Measurements from ENCODE around the gene ADGRL3.

DNA sequence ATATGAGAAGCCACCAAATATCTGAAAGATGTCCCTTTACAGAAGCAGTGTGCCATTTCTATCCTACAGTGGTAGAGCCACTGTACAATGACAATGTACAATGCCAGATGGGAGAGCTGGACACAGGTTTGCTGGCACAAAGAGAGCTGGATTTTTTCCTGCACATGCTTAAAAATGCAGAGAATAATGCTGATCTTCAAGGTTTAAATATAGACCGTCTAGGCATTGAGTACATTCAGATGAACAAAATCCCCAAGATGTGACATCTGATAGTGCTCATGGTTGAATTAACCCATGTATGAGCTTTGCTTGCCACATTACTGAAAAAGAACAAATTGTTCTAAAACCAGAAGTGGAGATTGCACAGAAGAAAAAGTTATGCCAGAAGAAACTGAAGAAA, 11.7 kb downstream of the ADGRL3 start:
- TF ChIP-seq, protein P1, sequence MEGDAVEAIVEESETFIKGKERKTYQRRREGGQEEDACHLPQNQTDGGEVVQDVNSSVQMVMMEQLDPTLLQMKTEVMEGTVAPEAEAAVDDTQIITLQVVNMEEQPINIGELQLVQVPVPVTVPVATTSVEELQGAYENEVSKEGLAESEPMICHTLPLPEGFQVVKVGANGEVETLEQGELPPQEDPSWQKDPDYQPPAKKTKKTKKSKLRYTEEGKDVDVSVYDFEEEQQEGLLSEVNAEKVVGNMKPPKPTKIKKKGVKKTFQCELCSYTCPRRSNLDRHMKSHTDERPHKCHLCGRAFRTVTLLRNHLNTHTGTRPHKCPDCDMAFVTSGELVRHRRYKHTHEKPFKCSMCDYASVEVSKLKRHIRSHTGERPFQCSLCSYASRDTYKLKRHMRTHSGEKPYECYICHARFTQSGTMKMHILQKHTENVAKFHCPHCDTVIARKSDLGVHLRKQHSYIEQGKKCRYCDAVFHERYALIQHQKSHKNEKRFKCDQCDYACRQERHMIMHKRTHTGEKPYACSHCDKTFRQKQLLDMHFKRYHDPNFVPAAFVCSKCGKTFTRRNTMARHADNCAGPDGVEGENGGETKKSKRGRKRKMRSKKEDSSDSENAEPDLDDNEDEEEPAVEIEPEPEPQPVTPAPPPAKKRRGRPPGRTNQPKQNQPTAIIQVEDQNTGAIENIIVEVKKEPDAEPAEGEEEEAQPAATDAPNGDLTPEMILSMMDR (IDR thresholded peaks at IDR 0.05): no peak
- no peak for TF ChIP-seq EZH2 (IDR thresholded peaks at IDR 0.05; ENCODE audit: borderline replicate concordance, insufficient read depth, low read depth, low read length, poor library complexity, severe bottlenecking)

Measured in B cell (primary cell).